DND-41 (cell line): ENCODE results near the gene TUBGCP5.

ENCODE experiments used
- EZH2 ChIP-seq: IDR thresholded peaks from 3 replicates; pipeline ENCODE4 v1.6.1; 2012; ENCODE audit warnings: borderline replicate concordance, low read depth, mild to moderate bottlenecking, moderate library complexity, low read length, inconsistent platforms; ENCODE audit not compliant: severe bottlenecking
- TF ChIP-seq, protein P1 (sequence below): IDR thresholded peaks from 2 replicates; pipeline ENCODE4 v1.5.1; 2012; ENCODE audit warnings: borderline replicate concordance, low read length, moderate library complexity, mild to moderate bottlenecking; ENCODE audit not compliant: poor library complexity, severe bottlenecking; ENCODE audit errors: extremely low read depth

DNA sequence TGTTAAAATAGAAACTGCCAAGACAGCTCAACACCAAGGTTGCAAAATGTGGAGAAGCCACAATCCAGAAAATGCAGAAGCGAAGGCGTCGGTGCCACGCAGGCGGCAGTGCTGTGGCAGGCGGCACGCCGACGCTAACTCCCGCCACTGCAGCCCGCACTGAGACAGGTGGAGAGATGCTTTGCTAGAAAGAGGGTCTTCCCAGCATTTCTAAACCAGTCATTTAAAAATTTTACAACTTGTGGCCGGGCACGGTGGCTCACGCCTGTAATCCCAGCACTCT is 82.5 kb downstream of the TUBGCP5 start:
- TF ChIP-seq, protein P1, sequence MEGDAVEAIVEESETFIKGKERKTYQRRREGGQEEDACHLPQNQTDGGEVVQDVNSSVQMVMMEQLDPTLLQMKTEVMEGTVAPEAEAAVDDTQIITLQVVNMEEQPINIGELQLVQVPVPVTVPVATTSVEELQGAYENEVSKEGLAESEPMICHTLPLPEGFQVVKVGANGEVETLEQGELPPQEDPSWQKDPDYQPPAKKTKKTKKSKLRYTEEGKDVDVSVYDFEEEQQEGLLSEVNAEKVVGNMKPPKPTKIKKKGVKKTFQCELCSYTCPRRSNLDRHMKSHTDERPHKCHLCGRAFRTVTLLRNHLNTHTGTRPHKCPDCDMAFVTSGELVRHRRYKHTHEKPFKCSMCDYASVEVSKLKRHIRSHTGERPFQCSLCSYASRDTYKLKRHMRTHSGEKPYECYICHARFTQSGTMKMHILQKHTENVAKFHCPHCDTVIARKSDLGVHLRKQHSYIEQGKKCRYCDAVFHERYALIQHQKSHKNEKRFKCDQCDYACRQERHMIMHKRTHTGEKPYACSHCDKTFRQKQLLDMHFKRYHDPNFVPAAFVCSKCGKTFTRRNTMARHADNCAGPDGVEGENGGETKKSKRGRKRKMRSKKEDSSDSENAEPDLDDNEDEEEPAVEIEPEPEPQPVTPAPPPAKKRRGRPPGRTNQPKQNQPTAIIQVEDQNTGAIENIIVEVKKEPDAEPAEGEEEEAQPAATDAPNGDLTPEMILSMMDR, result no peak
- TF ChIP-seq EZH2, result no peak
